Endometrial microvascular endothelial cells (primary cell): Measurements from ENCODE around the gene TMEM54. TPM values are rescaled to one million over a fixed set of nuclear protein-coding genes. Genes with fewer than 3 reads are reported as not detected.
"Not testable (repeated sequence)": the region's sequence is repeated elsewhere in the genome, so short reads cannot be mapped to it uniquely, and the experiment has no call there.

Source experiments
- in situ Hi-C: cut with HindIII; loops from 2 replicates; pipeline ENCODE4 v1.10.0; 2017; ENCODE audit warnings: low sequenced_read_pairs, low pct_unique_long_range_greater_than_20kb; ENCODE audit errors: inconsistent ontology term
- total RNA-seq: library from RNA; depleted of rRNA; stranded (reverse); fragments of >200 nt; gene quantifications from one replicate; pipeline ENCODE4 v1.2.3, GENCODE V29; 2015; ENCODE audit errors: inconsistent ontology term

Gene TMEM54
- total RNA-seq, 1 donor from 2014 or later = 8.0 TPM

GRCh38 chr1:32920833-32921232 is 19.6 kb upstream of the TMEM54 start:
- in situ Hi-C loops = no loop called here

DNA sequence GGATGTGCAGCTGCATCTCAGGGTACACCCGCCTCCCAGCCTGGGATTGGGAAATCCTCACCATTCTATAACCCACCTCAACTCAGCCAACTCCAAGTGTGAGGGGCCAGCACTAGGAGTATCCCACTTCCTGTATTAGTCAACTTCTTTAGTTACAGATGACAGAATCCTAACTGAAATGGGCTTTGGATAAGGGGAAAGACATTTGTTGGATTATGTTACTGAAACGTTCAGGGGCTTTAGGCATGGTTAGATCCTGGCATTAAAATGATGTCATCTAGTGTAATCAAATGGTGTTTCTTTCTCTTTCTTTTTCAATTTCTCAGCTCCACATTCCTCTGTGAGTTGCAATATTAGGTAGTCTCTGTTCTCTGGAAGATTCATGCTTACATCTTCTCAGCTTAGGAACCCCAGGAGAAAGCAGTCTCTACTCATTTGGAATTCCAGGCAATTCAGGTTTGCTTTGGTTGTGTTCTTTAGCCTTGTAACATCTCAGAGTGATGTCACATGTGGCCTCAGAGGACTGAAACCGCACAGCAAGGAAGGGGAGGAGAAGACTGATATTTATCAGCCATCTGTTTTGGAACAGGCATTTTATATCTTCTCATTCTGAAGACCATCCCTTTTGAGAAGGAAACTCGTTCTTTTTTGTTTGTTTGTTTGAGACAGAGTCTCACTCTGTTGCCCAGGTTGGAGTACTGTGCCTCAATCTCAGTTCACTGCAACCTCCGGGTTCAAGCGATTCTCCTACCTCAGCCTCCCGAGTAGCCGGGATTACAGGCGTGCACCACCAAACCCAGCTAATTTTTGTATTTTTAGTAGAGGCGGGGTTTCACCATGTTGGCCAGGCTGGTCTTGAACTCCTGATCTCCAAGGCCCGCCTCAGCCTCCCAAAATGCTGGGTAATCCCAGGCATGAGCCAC is 18.9 kb upstream of the TMEM54 start:
- in situ Hi-C loops = no loop called here

GRCh38 chr1:32918179-32918578 is 17.0 kb upstream of the TMEM54 start:
- in situ Hi-C loops = no loop called here

DNA sequence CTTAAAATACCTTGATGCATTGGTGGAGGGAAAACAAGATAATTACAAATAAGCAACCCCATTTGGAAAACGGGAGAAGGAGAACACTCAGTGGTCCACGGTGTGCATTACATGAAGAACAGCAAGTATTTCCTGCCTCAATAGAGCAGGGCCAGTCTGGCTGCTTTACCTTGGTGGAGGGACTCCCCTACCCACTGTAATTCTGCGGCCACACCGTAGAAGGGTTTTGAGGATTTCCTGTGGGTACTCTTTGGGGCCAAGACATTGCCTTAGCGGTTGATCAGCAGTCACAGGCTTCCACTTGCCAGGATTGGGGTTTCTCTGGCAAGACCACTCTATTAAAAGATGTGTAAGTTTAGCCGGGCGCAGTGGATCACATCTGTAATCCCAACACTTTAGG is 16.3 kb upstream of the TMEM54 start:
- in situ Hi-C loops = no loop called here

DNA sequence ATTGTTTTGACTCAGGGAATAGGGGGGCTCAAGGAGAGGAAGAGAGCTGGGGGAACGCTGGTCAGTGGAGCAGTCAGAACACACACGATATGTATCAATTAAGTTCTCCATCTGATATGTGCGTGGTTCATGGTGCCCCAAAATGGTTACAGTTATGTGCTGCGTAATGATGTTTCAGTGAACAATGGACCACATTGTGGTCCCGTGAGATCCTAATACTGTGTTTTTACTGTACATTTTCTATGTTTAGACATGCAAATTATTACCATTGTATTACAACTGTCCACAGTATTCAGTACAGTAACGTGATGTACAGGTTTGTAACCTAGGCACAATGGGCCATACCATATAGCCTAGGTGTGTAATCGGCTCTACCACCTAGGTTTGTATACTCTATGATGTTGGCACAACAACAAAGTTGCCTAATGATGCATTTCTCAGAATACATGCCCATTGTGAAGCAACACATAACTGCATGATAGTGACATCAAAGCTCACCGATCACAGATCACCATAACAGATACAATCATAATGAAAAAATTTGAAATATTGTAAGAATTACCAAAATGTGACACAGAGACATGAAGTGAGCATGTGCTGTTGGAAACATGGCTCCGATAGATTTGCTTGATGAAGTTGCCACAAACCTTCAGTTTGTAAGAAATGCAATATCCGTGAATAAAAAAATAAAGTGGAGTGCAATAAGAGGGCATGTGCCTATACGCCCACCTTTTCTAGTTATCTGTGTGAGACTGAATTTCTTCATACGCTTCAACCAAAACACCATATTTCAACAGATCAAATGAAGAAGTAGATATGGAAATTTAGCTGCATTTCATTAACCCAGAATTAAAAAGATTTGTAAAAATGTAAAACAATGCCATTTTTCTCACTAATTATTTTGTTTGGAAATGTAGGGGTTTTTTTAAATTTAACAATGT is 14.8 kb upstream of the TMEM54 start:
- in situ Hi-C loops = no loop called here

GRCh38 chr1:32910319-32910718 is 9.1 kb upstream of the TMEM54 start:
- in situ Hi-C loops = no loop called here

DNA sequence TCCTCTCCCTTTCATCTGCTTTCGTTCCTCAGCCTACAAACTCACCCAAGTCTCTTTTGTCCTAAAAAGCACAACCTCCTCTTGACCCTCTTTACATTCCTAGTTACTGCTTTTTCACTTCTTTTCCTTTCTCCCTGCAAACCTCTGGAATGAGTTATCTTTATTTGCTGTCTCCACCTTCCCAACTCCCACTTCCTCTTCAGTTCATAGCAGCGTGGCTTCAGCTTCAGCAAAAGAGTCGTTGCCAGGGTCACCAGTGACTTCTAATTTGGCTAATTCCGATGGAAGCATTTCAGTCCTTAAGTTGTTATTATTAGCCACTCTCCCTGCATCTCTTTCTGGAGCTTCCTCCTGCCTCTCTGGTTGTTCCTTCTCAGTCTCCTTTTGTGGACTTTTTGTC is 6.2 kb upstream of the TMEM54 start:
- in situ Hi-C loops = no loop called here

DNA sequence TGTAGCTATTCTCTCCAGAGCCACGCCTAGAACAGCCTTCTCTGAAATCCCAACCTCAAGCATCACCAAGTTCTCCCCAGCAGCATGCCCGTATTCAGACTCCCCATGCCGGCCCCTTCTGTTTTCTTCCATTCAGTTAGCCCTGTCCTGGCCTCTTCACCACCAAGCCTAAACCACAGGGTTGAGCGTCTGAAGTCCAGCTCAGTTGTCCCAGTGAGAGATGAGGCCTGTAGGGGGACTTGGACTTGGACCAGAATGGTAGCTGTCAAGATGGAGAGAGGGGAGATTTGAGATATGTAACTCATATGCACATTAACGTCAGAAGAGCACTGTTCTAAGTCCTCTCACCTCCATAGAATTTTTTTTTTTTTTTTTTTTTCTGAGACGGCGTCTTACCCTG is 5.5 kb upstream of the TMEM54 start:
- in situ Hi-C loops = no loop called here

- in situ Hi-C loops = not testable (repeated sequence)
Observed at GRCh38 chr1:32905588-32905987, 4.4 kb upstream of the TMEM54 start.

DNA sequence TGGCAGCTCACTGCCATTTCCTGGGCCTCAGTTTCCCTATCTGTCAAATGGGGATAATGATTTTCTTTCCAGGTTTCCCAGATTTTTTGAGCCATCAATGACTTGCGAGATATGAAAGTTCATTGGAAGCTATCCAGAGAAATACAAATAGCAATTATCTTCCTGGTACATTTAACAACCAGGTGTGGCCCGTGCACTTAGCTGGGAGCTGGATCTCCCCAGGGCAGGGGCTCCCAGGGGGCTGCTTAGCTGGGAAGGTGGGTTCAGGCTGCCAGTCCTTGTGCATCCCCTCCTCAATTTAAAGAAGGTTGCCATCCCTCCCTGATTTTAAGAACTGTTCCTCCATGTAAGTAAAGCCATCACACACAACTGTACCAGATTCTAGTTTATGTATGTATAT is 3.6 kb upstream of the TMEM54 start:
- in situ Hi-C loops = no loop called here

DNA sequence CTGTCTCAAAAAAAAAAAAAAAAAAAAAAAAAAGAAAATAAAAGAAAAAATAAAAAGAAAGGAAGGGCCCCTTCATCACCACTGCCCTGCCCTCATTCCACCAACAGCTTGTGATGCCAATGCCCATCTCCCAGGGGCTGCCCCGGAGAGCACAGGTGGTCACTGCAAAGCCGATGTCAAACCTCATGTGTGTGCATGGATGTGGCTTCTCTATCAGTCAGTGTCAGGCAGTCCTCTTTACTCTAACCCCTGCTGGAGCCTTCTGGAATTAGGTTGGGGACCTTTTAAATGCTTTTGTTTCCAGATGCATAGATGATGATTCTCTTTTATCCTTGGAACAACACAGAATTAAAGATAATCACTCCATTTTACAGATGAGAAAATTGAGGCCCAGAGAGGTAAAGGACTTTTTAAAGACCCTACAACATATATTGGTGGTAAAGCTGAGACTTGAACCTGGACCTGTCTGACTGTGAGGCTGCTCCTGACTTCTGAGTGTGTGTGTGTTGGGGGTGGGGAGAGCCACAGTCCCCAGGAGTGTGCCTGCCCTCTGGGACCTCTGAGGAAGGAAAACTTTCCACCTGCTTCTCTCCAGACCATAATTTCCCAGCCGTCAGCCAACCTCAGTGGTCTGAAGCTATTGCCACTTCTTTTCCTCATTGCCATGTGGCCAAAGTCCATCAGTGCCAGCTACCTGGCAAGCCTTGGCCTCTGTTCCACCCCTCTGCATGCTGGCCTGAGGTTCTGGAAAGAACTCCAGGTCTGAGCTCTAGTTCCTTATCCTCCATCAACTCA is 3.0 kb upstream of the TMEM54 start:
- in situ Hi-C loops = no loop called here

- in situ Hi-C loops = no loop called here
Observed at GRCh38 chr1:32902535-32902920, 1.3 kb upstream of the TMEM54 start.

- in situ Hi-C loops = no loop called here
Observed at GRCh38 chr1:32901823-32902534, 790 bp upstream of the TMEM54 start.

DNA sequence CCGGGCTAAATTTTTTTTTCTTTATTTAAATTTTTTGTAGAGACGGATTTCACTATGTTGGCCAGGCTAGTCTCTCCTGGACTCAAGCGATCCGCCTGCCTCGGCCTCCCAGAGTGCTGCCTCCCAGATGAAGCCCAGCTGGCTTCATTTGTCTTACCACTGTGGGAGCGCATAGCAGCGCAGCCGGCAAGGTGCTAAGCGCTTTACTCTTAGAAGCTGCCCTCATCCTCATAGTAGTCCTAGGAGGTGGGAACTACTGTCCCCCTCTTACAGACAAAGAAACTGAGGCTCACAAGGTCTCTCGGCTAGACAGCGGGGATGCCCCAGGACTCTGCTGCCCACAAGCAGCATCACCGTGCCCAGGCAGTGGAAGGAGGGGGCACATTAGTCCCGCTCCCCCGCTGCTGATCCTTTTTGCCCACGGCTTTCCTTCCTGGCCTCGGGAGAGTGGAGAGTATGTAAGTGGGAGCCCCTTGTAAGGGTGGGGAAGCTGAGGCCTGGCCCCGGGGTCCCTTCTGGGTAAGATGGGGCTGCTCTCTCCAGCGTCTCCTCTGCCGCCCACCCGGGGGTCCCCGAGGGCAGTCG is 726 bp downstream of the TMEM54 start:
- in situ Hi-C loops = no loop called here

DNA sequence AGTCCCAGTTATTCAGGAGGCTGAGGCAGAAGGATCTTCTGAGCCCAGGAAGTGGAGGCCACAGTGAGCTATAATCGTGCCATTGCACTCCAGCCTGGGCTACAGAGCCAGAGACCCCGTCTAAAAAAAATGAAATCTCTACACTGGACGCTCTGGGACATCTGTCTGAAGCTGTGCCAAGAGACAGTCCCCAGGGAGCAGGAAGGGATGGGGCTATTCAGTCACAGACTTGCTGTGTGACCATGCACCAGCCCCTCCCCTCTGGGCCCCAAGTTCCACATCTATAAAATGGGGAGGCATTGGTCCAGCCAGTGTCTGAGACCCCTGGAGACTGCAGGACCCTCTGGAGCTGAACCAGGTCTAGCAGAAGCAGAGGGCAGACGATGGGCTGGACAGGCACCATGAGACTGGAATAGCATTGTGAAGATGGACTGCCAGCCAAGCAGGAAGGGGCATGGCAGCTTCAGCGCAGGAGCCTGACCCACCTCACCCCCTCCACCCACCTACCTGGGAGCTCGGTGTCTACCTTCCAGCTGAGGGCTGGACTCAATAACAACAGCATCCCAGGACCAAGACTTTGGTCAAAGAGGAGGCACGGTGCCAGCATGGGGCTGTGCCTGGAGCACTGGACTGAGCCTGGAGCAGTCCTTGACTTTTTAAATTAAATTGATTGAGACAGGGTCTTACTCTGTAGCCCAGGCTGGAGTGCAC is 1.4 kb downstream of the TMEM54 start:
- in situ Hi-C loops = no loop called here

- in situ Hi-C loops = no loop called here
Observed at GRCh38 chr1:32898958-32899357, 2.2 kb downstream of the TMEM54 start.

DNA sequence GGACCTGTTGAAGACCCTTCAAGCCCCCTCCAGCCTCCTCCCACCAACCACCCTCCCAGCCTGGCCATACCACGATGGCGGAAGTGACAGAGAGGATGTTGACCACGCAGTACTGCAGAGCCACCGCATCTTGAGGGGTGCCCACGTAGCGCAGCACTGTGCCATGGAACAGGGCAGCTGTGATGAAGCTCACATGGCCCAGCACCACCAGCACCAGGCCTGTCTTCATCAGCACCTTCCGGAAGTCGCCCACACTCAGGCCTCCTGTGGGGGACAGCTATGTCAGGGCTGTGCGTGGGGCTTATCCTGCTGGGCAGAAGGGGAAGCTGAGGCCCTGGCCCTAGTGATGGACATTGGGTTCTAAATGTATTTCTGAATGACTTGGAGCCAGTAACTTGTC is 3.1 kb downstream of the TMEM54 start:
- in situ Hi-C loops = no loop called here
